Gastroesophageal sphincter (tissue), 4 donors: ENCODE data around the gene GLTP. TPM values are rescaled to one million over a fixed set of nuclear protein-coding genes. Genes with fewer than 3 reads are reported as not detected.

Experiments used
- ATAC-seq: fragments of 150-250 bp; one replicate; pipeline ENCODE4 v1.9.1; 2016; ENCODE audit warnings: mild to moderate bottlenecking, moderate library complexity
- H3K27ac ChIP-seq, 4 donors: fragments of 200-600 bp; sonication (generic) in 3 of 4; 1 replicate in 3 of 4; 2 replicates in 1 of 4; pipeline ENCODE4 v1.5.1; 2016 to 2019
- H3K27me3 ChIP-seq: fragments of 200-600 bp; sonication (generic); one replicate; pipeline ENCODE4 v1.5.1; 2019
- H3K36me3 ChIP-seq, 2 donors: fragments of 200-600 bp; sonication (generic); one replicate each; pipeline ENCODE4 v1.5.1; 2019; ENCODE audit warnings: control low read depth in 1 of 2
- H3K4me1 ChIP-seq, 3 donors: fragments of 200-600 bp; sonication (generic); 1 replicate in 2 of 3; 2 replicates in 1 of 3; pipeline ENCODE4 v1.5.1; 2016 to 2019; ENCODE audit warnings: control low read depth in 2 of 3
- H3K4me3 ChIP-seq, 2 donors: fragments of 200-600 bp; sonication (generic); one replicate each; pipeline ENCODE4 v1.5.1; 2019; ENCODE audit warnings: mild to moderate bottlenecking in 1 of 2, moderate library complexity in 1 of 2
- H3K9me3 ChIP-seq, 3 donors: fragments of 200-600 bp; sonication (generic); one replicate each; pipeline ENCODE4 v1.5.1; 2017 to 2019; ENCODE audit warnings: control low read depth in 2 of 3
- EP300 ChIP-seq: sonication (generic); formaldehyde crosslinking; IDR thresholded peaks from one replicate; pipeline ENCODE4 v1.6.1; 2017; ENCODE audit warnings: antibody characterized with exemption, mild to moderate bottlenecking
- POLR2A ChIP-seq, 2 donors: fragments of 450-650 bp; IDR thresholded peaks; one replicate each; pipeline ENCODE4 v1.6.1; 2017; ENCODE audit warnings: antibody characterized with exemption in 2 of 2, mild to moderate bottlenecking in 2 of 2, moderate library complexity in 1 of 2
- POLR2AphosphoS5 ChIP-seq: sonication (generic); formaldehyde crosslinking; IDR thresholded peaks from one replicate; pipeline ENCODE4 v1.6.1; 2017; ENCODE audit warnings: antibody characterized with exemption
- WGBS, 2 donors: methylation state at CpG; one replicate each; pipeline ENCODE4 v1.1.5; 2018; ENCODE audit warnings: low coverage in 1 of 2; 5-methylcytosine and 5-hydroxymethylcytosine counted together
- total RNA-seq, 4 donors: library from RNA; depleted of rRNA; stranded (reverse); fragments of >200 nt; gene quantifications; one replicate each; pipeline ENCODE4 v1.1.0, GENCODE V29; 2016
- TF ChIP-seq, protein P1 (sequence below), 4 experiments: fragments of 200-600 bp in 2 of 4; fragments of 450-650 bp in 2 of 4; sonication (generic) in 1 of 4; IDR thresholded peaks; one replicate each; pipeline ENCODE4 v1.5.1; 2017 to 2019; ENCODE audit warnings: antibody characterized with exemption in 4 of 4, mild to moderate bottlenecking in 2 of 4, moderate library complexity in 2 of 4

The GLTP gene
- total RNA-seq, 4 donors from 2014 or later, result 35.2 to 70.3 (median 51.8) TPM

- Histone ChIP-seq H3K36me3 (peaks cover 0 to 13% of the 10 kb centered on the region in 2 donors), H3K4me3 (no peak overlapping the region), H3K27me3 (no peaks in the 10 kb centered on the region), H3K4me1 (peaks cover 0 to 45% (median 21%) of the 10 kb centered on the region in 3 donors), H3K9me3 (no peaks in the 10 kb centered on the region), H3K27ac (no peak overlapping the region)
- TF ChIP-seq EP300, result no peak
- ATAC-seq, result no peak
Observed at GRCh38 chr12:109876406-109876805, 3.9 kb downstream of the GLTP start.

GRCh38 chr12:109875572-109876131 is 4.7 kb downstream of the GLTP start:
- H3K9me3 ChIP-seq, result no peaks in the 10 kb centered on the region
- H3K27me3 ChIP-seq, result no peaks in the 10 kb centered on the region
- WGBS, 2 donors, result 72 to 85% methylated on average over 2 to 6 of the region's 6 CpGs
- peaks cover 0 to 16% of the 10 kb centered on the region in 2 donors for H3K36me3 ChIP-seq
- no peak overlapping the region for H3K27ac ChIP-seq
- no peak for TF ChIP-seq POLR2A (IDR thresholded peaks at IDR 0.05)
- no peak for TF ChIP-seq EP300
- TF ChIP-seq, protein P1, sequence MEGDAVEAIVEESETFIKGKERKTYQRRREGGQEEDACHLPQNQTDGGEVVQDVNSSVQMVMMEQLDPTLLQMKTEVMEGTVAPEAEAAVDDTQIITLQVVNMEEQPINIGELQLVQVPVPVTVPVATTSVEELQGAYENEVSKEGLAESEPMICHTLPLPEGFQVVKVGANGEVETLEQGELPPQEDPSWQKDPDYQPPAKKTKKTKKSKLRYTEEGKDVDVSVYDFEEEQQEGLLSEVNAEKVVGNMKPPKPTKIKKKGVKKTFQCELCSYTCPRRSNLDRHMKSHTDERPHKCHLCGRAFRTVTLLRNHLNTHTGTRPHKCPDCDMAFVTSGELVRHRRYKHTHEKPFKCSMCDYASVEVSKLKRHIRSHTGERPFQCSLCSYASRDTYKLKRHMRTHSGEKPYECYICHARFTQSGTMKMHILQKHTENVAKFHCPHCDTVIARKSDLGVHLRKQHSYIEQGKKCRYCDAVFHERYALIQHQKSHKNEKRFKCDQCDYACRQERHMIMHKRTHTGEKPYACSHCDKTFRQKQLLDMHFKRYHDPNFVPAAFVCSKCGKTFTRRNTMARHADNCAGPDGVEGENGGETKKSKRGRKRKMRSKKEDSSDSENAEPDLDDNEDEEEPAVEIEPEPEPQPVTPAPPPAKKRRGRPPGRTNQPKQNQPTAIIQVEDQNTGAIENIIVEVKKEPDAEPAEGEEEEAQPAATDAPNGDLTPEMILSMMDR (IDR thresholded peaks at IDR 0.05), result no peak
- no peak for TF ChIP-seq POLR2AphosphoS5
- no peak for ATAC-seq
- peaks cover 0 to 47% (median 18%) of the 10 kb centered on the region in 3 donors for H3K4me1 ChIP-seq
- no peak overlapping the region for H3K4me3 ChIP-seq

DNA sequence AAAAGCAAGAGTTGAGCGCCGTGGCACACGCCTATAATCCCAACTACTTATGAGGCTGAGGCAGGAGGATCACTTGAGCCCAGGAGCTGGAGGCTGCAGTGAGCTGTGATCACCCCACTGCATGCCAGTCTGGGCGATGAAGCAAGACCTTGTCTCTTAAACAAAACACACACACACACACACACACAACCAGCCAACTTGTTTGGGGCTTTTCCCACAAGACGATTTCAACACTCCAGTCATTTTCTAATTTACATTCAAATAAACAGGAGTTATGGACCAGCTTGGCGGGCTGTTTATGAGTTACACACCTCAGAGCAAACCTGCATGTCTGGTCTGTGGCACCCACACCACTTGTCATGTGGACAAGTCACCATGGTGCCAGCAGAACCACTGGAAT is 6.7 kb downstream of the GLTP start:
- Histone ChIP-seq H3K27me3 (no peaks in the 10 kb centered on the region), H3K4me3 (no peak overlapping the region), H3K36me3 (peaks cover 0 to 16% of the 10 kb centered on the region in 2 donors), H3K27ac (no peak overlapping the region), H3K9me3 (no peaks in the 10 kb centered on the region), H3K4me1 (peaks cover 0 to 37% (median 9%) of the 10 kb centered on the region in 3 donors)
- 82 to 88% methylated on average over 5 of the region's 6 CpGs for WGBS, 2 donors
- ATAC-seq, result no peak
- TF ChIP-seq POLR2AphosphoS5, result no peak
- no peak for TF ChIP-seq POLR2A (IDR thresholded peaks at IDR 0.05)
- no peak for TF ChIP-seq EP300
- TF ChIP-seq, protein P1 (IDR thresholded peaks at IDR 0.05), result no peak

DNA sequence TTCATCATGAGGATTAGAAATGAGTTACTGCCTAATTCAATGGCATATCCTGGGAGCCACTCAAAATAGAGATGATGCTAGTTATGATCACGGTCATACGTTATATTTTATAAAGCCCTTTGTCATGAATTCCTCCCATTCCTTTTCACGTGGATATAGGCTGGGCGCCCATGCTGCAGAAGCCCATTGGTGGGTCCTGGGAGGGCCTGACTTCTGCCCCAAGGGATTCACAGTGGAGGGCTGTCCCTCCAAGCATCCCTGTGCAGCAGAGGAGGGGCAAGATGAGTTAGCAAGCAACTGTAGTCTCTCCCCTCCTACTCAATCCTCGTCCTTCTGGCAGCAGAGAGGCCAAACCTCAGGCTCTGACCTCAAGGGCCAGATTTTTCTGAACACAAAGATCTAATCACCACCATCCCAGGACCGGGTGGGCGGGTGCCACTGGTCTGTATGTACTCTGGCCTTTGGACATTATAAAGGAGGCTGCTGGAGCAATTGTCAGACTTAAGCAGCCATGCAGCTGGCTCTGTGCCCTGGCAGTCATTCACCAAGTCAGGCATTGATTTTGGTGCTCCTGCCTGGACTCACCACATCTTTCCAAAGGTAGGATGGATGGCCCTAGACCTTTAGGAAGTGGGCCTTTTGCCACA is 8.6 kb downstream of the GLTP start:
- no peak for TF ChIP-seq EP300
- no peak for TF ChIP-seq POLR2AphosphoS5
- TF ChIP-seq, protein P1 (IDR thresholded peaks at IDR 0.05), result no peak
- TF ChIP-seq POLR2A (IDR thresholded peaks at IDR 0.05), result no peak
- Histone ChIP-seq H3K27me3 (no peaks in the 10 kb centered on the region), H3K27ac (no peak overlapping the region), H3K4me3 (no peak overlapping the region), H3K36me3 (peaks cover 0 to 16% of the 10 kb centered on the region in 2 donors), H3K4me1 (peaks cover 0 to 23% (median 0%) of the 10 kb centered on the region in 3 donors), H3K9me3 (no peaks in the 10 kb centered on the region)
- WGBS, 2 donors, result 47 to 82% methylated on average over 4 to 6 of the region's 7 CpGs
- no peak for ATAC-seq

- no peak for TF ChIP-seq EP300
- no peak for TF ChIP-seq POLR2A (IDR thresholded peaks at IDR 0.05)
- no peak for TF ChIP-seq POLR2AphosphoS5
- TF ChIP-seq, protein P1 (IDR thresholded peaks at IDR 0.05), result no peak
- WGBS, 2 donors, result 49 to 72% methylated on average over 2 of the region's 2 CpGs
- Histone ChIP-seq H3K36me3 (peaks cover 0 to 16% of the 10 kb centered on the region in 2 donors), H3K4me1 (peaks cover 0 to 23% (median 0%) of the 10 kb centered on the region in 3 donors), H3K9me3 (no peaks in the 10 kb centered on the region), H3K27ac (no peak overlapping the region), H3K27me3 (no peaks in the 10 kb centered on the region), H3K4me3 (no peak overlapping the region)
- ATAC-seq, result no peak
Observed at GRCh38 chr12:109870648-109871047, 9.7 kb downstream of the GLTP start.
